ENCODE measurements around the gene PAPLN. TPM values are rescaled to one million over a fixed set of nuclear protein-coding genes. Genes with fewer than 3 reads are reported as not detected.

PAPLN gene
- total RNA-seq, 2 donors from 2014 or later, result 9.6 to 13.5 TPM

DNA sequence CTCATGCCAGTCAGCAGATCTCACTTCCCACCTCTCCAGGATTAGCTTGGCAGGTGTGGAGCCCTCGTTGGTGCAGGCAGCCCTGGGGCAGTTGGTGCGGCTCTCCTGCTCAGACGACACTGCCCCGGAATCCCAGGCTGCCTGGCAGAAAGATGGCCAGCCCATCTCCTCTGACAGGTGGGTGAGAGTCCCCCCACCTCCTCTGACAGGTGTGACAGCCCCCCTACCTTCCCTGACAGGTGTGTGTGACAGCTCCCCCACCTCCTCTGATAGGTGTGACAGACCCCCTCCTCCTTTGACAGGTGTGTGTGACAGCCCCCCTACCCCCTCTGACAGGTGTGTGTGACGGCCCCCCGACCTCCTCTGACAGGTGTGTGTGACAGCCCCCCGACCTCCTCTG lies 26.3 kb downstream of the PAPLN start:
- Histone ChIP-seq H3K4me3 (no peak overlapping the region), H3K36me3 (replicated peaks in 1 of 2; ENCODE audit: insufficient read depth in 1 of 2, low read depth in 2 of 2) (no peaks in the 10 kb centered on the region), H3K27ac (no peak overlapping the region), H3K27me3 (no peaks in the 10 kb centered on the region), H3K4me1 (no peaks in the 10 kb centered on the region), H3K9me3 (no peaks in the 10 kb centered on the region)
- DNase-seq, result no peak
- TF ChIP-seq, protein P1, sequence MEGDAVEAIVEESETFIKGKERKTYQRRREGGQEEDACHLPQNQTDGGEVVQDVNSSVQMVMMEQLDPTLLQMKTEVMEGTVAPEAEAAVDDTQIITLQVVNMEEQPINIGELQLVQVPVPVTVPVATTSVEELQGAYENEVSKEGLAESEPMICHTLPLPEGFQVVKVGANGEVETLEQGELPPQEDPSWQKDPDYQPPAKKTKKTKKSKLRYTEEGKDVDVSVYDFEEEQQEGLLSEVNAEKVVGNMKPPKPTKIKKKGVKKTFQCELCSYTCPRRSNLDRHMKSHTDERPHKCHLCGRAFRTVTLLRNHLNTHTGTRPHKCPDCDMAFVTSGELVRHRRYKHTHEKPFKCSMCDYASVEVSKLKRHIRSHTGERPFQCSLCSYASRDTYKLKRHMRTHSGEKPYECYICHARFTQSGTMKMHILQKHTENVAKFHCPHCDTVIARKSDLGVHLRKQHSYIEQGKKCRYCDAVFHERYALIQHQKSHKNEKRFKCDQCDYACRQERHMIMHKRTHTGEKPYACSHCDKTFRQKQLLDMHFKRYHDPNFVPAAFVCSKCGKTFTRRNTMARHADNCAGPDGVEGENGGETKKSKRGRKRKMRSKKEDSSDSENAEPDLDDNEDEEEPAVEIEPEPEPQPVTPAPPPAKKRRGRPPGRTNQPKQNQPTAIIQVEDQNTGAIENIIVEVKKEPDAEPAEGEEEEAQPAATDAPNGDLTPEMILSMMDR (IDR thresholded peaks at IDR 0.05), result no peak
- TF ChIP-seq POLR2A (IDR thresholded peaks at IDR 0.05), result no peak
- no peak for ATAC-seq
- intact Hi-C loops (cut with DNase I), result no loop called here
- 33 to 46% methylated on average over 1 to 7 of the region's 7 CpGs for WGBS, 2 donors

DNA sequence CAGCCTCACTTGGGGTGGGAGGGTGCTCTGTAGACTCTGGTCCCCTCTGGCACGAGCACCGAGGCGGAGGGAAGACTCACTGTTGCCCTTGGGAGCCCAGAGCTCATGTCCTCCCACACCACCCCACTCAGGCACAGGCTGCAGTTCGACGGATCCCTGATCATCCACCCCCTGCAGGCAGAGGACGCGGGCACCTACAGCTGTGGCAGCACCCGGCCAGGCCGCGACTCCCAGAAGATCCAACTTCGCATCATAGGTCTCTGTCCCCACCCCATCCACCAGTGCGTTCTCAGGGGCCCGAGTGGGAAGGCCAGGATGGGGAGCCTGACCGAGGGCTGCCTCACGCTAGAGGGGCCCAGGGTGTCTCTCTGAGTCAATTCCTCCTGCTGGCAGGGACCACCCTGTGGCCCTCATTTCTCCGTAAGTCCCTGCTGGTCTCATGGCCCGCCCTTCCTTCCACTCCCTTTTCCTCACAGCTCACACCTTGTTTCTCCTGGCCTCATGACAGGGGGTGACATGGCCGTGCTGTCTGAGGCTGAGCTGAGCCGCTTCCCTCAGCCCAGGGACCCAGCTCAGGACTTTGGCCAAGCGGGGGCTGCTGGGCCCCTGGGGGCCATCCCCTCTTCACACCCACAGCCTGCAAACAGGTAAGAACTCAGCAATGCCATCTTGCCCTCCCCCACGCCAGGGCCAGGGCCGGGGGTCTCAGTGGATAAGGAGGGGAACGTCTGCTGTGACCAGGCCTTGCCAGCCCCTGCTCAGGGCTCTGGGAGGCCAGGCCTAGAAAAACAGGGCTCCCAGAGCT lies 27.0 kb downstream of the PAPLN start:
- DNase-seq (no peak), ATAC-seq (no peak)
- H3K27me3 ChIP-seq, result no peaks in the 10 kb centered on the region
- no peak for TF ChIP-seq POLR2A (IDR thresholded peaks at IDR 0.05)
- TF ChIP-seq, protein P1 (IDR thresholded peaks at IDR 0.05), result no peak
- WGBS, 2 donors, result 77 to 81% methylated on average over 7 to 23 of the region's 23 CpGs
- H3K36me3 ChIP-seq (replicated peaks in 1 of 2; ENCODE audit: insufficient read depth in 1 of 2, low read depth in 2 of 2), result no peaks in the 10 kb centered on the region
- peaks cover under 1% of the 10 kb centered on the region for H3K4me1 ChIP-seq
- no peaks in the 10 kb centered on the region for H3K9me3 ChIP-seq
- H3K27ac ChIP-seq, result no peak overlapping the region
- no peak overlapping the region for H3K4me3 ChIP-seq
- intact Hi-C loops (cut with DNase I), result no loop called here

DNA sequence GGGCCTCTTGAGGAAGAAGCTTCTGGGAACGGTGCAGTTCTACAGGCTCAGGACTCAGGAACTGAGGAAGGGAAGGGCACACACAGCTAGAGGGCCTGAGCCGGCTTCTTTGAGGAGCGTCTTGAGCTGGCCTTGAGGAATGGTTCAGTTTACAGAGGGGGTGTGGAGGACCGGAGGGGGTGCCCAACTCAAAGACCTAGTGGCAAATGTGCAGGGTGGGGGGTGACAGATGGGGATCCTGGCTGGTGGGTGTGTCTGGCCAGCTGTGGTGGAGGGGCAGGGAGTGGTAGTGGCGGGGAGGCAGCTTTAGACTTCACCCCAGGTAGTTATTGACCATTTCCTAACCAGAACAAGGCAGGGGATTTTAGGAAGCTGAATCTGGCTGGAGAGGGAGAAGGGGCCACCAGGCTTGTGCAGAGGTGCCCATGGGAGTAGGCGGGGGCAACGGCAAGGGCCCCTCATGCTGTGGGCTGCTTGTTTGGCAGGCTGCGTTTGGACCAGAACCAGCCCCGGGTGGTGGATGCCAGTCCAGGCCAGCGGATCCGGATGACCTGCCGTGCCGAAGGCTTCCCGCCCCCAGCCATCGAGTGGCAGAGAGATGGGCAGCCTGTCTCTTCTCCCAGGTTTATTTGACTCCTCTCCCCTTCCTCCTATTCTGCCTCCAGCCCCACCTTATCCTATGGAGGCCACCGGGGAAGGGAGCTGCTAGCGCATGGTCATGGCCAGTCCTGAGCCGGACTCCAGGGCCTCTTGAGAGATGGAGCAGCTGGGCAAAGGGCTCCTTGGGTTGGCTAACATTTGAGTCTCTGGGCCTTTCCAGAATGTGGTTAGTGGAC lies 27.8 kb downstream of the PAPLN start:
- intact Hi-C loops (cut with DNase I), result no loop called here
- DNase-seq, result no peak
- 69 to 71% methylated on average over 10 to 18 of the region's 18 CpGs for WGBS, 2 donors

DNA sequence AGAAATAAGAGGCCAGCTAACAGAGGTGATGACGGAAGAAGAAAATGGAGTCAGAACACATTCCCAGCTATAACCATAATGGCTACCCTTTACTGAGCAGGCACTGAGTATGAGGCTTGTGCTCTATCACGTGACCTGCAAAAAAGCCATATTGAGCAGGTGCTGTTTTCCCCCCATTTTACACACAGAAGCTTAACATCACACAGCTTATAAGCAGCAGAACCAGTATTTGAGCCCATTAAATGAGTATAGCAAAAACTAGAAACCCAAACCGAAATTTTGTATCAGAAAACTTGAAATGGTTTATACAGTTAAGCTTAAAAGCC lies 28.4 kb downstream of the PAPLN start:
- ATAC-seq, result no peak
- no peaks in the 10 kb centered on the region for H3K36me3 ChIP-seq (replicated peaks in 1 of 2; ENCODE audit: insufficient read depth in 1 of 2, low read depth in 2 of 2)
- intact Hi-C loops (cut with DNase I), result no loop called here
- H3K27me3 ChIP-seq, result no peaks in the 10 kb centered on the region
- peaks cover 15% of the 10 kb centered on the region for H3K4me1 ChIP-seq
- DNase-seq, result no peak
- H3K9me3 ChIP-seq, result no peaks in the 10 kb centered on the region
- WGBS, 2 donors, result 71 to 93% methylated on average over 3 of the region's 3 CpGs
- no peak overlapping the region for H3K27ac ChIP-seq
- no peak for TF ChIP-seq POLR2A (IDR thresholded peaks at IDR 0.05)
- TF ChIP-seq, protein P1 (IDR thresholded peaks at IDR 0.05), result no peak
- H3K4me3 ChIP-seq, result no peak overlapping the region

More for the DNA sequence above, 27.8 kb downstream of the PAPLN start:
- Histone ChIP-seq H3K4me3 (no peak overlapping the region), H3K9me3 (no peaks in the 10 kb centered on the region), H3K27ac (no peak overlapping the region), H3K27me3 (no peaks in the 10 kb centered on the region), H3K36me3 (replicated peaks in 1 of 2; ENCODE audit: insufficient read depth in 1 of 2, low read depth in 2 of 2) (no peaks in the 10 kb centered on the region), H3K4me1 (peaks cover 9% of the 10 kb centered on the region)
- no peak for ATAC-seq
- TF ChIP-seq, protein P1 (IDR thresholded peaks at IDR 0.05), result no peak
- no peak for TF ChIP-seq POLR2A (IDR thresholded peaks at IDR 0.05)
